HT1080 (cell line): ENCODE data around the gene CLEC2A. TPM values are rescaled to one million over a fixed set of nuclear protein-coding genes. Genes with fewer than 3 reads are reported as not detected.
"Not testable (repeated sequence)": the region's sequence is repeated elsewhere in the genome, so short reads cannot be mapped to it uniquely, and the experiment has no call there.

Experiments
- DNase-seq: peaks from one replicate; pipeline ENCODE4 v3.0.0-alpha.2; 2015; ENCODE audit warnings: low read depth
- polyA plus RNA-seq, 2 experiments: library from polyadenylated mRNA; depleted of rRNA; stranded (reverse); fragments of >200 nt; gene quantifications; 2 replicates each; pipeline ENCODE4 v1.2.3, GENCODE V29; 2015
- total RNA-seq: library from RNA; depleted of rRNA; stranded (reverse); fragments of >200 nt; shearing (Covaris generic); gene quantifications from 2 replicates; pipeline ENCODE4 v1.2.3, GENCODE V29; 2014; rRNA removed

The CLEC2A gene, protein sequence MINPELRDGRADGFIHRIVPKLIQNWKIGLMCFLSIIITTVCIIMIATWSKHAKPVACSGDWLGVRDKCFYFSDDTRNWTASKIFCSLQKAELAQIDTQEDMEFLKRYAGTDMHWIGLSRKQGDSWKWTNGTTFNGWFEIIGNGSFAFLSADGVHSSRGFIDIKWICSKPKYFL
- total RNA-seq = not detected in 2 replicates
- polyA plus RNA-seq (2015; cell fraction: cytosol; rRNA removed) = not detected in 2 replicates
- not detected in 2 replicates for polyA plus RNA-seq (2015; cell fraction: nucleus; rRNA removed)

DNA sequence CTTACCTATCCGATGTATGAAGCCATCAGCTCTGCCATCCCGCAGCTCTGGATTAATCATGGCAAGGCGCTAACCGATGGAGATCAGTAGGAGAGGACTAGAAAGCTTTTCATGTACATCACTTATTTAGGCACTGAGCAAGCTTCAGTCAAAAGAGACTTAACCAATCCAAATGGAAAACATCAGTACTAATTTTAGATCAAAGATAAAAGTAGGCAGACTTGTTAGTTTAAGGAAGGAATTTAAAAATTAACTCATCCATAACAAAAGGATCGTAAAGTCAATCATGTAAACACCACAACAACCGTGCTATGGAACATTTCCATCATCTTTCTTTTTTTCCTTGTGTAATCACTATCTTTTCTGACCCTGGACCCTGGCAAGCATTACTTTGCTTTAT lies at the start of gene CLEC2A:
TSS of gene CLEC2A (minus strand) at position 101 of the 400 bp plus-strand sequence. CDS start at position 60, 41 bp downstream.
- DNase-seq = no peak

DNA sequence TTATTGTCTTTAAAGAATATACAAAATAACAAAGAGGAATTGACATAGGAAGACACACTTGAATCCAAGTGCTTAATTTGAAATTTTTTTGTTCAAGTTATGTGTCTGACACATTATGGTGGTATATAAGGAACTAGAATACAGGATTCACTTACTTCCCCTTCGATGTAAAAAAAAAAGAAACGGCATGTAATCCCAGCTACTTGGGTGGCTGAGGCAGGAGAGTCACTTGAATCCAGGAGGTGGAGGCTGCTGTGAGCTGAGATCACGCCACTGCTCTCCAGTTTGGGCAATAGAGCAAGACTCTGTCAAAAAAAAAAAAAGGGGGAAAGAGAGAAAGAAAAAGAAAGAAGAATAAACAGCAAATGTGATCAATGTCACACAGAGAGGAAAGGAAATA lies 48.0 kb upstream of the CLEC2A start:
- no peak for DNase-seq

DNA sequence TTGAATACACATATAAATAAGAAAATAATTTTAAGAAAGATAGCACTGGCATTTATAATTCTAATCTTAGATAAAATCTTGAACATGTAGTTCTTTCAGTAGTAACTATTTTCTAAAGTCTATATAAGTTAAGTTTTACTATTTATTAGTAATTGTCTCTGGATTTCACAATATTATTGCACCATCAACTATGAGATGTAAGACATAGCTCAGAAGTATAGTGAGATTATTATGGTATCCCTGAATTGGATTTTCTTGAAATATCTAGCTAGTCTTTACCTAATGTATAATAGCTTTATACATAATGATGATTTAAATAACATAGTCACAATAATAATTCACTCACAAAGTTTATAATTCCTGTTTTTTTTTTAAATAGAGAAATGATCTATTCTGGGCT lies 45.7 kb upstream of the CLEC2A start:
- DNase-seq = no peak

DNA sequence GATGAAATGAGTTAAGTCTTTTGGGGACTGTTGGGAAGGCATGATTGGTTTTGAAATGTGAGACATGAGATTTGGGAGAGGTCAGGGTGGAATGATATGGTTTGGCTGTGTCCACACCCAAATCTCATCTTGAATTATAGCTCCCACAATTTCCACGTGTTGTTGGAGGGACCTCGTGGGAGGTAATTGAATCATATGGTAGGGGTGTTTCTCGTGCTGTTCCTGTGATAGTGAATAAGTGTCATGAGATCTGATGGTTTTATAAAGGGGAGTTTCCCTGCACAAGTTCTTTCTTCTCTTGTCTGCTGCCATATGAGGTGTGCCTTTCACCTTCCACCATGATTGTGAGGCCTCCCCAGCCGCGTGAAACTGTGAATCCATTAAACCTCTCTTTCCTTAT lies 44.5 kb upstream of the CLEC2A start:
- DNase-seq = not testable (repeated sequence)

DNA sequence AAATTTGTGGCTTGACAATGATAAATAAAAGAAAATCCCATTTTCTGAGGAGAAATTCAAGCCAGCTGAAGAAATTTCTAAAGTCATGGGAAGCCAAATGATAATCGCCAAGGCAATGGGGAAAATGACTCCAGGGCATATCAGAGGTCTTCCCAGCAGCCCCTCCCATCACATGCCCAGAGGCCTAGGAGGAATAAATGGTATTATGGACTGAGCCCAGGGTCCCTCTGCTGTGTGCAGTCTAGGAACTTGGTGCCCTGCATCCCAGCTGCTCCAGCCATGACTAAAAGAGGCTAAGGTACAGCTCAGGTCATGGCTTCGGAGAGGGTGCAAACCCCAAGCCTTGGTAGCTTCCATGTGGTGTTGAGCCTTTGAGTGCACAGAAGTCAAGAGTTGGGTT lies 43.4 kb upstream of the CLEC2A start:
- DNase-seq = no peak

DNA sequence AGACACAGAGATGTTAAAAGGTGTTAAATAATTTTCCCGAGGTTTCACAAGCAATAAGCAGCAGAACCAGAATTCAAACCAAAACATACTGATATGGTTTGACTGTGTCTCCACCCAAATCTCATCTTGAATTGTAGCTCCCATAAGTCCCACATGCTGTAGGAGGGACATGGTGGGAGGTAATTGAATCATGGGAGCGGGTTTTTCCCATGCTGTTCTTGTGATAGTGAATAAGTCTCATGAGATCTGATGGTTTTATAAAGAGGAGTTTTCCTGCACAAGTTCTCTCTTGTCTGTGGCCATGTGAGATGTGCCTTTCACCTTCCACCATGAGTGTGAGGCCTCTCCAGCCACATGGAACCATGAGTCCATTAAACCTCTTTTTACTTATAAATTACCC lies 42.6 kb upstream of the CLEC2A start:
- not testable (repeated sequence) for DNase-seq

DNA sequence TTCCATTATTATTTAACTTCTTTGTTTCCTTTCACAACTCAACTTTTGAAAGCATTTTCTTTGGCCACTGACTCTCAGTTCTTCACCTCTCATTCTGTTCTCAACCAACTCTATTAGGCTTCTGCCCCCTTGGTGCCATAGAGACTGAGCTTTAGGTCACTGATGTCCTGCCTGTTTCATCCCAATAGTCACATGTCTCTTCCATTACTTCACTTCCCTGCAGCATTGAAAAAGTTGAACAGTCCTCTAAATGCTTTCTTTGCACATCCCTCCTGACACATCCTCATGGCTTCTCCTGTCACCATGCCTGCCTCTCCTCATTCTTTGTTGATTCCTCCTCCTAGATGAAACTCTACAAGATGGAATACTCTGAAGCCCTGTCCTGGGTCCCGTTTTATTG lies 41.8 kb upstream of the CLEC2A start:
- DNase-seq = no peak

DNA sequence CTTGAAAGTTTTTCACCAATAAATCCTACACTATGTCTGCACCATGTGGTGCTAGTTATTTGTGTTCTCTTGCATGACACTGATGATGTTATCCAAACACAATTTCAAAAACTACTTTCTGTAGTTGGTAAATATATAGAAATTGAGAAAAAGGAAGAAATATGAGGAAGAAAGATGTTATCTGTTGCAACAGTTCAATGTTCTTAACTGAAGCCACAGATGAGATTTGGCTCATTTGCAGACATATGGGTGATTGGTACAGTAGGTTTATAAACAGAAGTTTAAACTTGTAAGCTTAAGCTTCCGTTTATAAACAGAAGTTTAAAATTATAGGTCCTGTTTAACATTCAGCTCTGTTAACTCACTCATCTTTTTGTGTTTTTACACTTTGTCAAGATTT lies 39.0 kb upstream of the CLEC2A start, which contains the start of gene CLEC12A:
TSS of gene CLEC12A (plus strand) at position 229 of the 400 bp plus-strand sequence. CDS start 188 bp downstream, outside the sequence.
- DNase-seq = no peak

DNA sequence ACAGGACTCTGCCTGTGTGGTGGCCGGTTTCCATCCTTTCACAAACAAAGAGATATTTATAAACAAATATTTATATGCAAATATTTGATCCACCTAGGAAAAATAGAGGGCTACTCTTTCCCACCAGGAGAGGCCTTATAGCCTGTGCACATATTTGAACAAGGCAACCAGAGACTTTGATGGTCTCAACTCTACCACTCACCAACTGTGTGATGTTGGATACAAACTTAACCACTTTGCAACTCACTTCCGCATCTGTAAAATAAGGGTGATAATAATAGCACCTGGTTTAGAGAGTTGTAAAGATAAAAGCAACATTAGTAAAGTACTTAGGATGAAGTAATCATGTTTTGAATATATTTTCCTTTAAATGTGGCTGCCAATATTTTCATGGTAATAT lies 37.5 kb upstream of the CLEC2A start:
- no peak for DNase-seq

DNA sequence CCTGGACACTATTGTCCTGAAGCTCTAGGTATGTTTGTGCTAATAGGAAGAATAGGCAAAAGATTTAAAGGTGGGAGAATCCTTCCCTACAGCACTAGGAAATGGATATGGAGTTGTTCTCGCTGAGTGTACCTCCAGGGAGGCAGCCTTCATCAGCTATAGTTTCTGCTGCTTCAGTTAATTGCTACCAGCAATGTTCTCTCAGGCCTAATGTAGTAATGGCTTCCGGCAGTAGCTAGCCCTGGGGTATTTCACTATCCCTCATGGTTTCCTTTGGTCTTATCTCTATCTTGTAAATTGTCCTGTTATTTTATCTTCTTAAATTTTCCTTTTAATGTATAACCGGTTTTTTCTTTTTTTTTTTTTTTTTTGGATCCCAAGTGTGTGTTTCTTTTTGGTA lies 29.7 kb upstream of the CLEC2A start:
- no peak for DNase-seq

DNA sequence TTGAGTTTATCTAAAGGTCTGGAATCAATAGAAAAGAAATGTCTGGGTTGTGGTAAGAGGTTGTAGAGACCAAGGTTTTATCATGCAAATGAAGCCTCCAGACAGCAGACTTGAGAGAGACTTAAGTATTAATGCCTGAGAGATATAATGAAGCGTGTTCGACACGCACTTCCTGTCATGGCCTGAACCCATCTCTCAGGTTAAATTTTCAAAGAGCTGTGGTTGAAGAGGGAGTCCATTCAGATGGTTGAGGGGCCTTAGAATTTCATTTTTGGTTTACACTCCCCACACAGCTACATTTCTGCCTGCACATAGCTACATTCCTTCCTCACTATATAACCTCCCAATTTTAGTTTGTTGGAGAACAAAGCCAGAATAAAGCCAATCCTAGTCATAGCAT lies 28.9 kb upstream of the CLEC2A start:
- no peak for DNase-seq

DNA sequence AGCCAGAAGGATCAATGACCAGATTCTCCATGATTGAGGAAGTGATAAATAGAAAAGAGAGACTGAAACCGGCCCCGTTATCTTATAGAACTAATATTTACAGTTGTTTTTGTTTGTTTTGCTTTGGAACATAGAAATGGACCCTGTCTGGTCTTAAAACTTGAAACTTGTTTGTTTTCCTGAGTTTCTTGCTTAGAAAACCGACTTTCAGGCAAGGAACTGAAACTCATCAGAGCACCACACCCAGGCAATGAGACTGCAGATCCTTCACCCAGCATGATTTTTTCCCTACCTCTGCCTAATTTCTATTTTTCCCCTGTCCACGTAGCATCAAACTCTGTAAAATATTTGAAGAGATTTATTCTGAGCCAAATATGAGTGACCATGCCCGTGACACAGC lies 28.4 kb upstream of the CLEC2A start:
- no peak for DNase-seq

DNA sequence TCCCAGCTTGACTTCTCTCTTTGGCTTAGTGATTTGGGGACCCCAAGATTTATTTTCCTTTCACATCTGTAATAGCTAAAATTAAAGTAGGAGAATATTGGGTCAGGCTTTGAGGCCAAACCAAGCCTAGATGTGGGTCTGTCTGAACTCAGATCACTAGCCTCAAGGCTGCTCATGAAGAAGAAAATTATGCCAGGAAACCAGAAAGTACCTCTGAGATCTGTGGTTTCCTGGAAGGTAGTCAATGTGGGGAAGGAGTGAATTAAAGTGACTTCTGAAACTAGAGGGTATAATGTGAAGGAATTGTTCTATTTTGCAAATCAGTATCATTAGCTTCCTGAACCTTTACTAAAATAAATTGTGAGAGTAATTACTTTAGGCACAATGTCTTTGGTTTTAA lies 25.7 kb upstream of the CLEC2A start:
- no peak for DNase-seq

DNA sequence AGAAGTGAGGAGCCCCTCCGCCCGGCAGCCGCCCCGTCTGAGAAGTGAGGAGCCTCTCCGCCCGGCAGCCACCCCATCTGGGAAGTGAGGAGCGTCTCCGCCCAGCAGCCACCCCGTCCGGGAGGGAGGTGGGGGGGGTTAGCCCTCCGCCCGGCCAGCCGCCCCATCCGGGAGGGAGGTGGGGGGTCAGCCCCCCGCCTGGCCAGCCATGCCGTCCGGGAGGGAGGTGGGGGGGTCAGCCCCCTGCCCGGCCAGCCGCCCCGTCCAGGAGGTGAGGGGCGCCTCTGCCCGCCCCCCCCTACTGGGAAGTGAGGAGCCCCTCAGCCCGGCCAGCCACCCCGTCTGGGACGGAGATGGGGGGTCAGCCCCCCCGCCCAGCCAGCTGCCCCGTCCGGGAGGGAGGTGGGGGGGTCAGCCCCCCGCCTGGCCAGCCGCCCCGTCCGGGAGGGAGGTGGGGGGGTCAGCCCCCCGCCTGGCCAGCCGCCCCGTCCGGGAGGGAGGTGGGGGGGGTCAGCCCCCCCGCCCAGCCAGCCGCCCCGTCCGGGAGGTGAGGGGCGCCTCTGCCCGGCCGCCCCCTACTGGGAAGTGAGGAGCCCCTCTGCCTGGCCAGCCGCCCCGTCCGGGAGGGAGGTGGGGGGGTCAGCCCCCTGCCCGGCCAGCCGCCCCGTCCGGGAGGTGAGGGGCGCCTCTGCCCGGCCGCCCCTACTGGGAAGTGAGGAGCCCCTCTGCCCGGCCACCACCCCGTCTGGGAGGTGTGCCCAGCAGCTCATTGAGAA lies 21.0 kb upstream of the CLEC2A start:
- not testable (repeated sequence) for DNase-seq

DNA sequence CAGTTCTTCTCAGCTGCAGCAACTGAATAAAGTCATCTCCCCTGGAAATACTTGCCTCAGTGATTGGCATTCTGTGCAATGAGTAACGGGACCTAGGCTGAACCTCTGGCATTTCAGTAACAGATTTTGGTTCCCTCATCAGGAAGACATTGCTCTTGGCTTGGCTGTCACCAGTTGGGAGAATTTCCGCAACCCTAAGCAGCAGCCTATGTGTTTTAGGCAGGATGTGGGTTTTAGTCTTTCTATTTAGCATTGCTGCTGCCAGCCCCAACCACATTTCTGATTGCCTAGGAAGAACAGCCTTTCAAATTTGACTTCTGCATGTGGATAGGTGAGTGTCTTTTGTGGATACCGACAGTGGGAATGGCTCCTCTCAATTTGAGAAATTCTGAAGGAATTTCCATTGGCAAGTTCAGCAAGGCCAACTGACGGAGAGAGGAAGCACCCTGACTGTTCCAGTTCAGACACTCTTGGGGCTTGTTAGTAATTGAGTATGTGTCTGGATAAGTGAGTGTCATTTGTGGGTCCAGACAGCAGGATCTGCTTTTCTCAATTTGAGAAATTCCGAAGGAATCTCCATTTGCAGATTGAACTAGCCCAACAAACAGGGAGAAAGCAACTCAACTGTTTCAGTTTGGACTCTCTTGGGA lies 19.0 kb upstream of the CLEC2A start:
- no peak for DNase-seq

DNA sequence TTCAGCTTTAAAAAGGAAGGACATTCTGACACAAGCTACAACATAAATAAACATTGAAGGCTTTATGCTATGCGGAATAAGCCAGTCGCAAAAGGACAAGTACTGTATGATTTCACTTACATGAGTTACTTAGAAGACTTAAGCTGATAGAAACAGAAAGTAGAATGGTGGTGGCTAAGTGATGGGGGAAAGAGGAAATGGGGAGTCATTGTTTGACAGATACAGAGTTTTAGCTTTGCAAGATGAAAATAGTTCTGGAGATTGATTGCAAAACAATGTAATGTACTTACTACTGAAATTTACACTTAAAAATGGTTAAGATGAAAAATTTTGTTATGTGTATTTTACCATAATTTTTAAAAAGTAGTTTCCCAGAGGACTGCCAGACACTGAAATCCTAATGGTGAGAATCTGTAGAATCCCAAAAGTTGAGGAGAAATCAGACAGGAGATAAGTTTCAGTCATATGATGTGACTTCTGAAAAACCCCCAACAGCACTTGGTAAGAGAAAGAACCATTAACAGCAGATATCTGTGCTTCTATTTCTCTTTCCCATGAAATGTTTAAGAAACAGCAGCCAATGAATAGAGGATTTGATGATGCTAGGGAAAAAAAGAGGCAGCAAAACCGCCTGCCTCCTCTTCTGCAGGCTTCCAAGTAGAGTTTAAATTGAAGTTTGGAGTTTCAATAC lies 16.6 kb upstream of the CLEC2A start:
- no peak for DNase-seq

DNA sequence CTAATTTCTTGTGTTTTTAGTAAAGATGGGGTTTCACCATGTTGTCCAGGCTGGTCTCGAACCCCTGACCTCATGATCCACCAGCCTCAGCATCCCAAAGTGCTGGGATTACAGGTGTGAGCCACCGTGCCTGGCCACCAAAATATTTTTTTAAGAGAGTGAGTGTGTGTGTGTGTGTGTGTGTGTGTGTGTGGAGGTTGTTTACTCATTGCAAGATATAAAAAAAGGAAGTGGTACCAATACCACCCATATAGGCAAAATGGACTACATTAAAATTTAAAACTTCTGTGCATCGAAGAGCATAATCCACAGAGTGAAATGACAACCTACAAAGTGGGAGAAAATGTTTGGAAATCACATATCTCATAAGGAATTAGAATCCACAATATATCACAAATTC lies 15.5 kb upstream of the CLEC2A start:
- DNase-seq = no peak

DNA sequence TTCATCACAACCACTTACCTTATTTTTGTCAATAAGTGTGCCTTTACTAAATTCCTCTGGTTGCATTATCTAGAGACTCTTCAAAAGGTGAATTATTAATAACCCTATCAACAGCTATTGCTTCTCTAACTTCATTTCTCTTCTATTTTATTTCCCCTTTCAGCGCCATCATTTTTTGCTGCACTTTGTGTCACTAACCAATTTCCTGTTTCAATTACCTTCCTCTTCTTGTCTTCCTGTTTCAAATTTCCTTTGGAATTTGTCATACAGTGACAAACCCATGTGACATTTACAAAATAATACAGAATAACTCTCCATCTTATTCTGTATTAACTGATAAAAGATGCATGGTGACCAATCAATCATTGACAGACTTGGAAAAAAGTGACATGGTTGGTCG lies 12.2 kb upstream of the CLEC2A start:
- no peak for DNase-seq

DNA sequence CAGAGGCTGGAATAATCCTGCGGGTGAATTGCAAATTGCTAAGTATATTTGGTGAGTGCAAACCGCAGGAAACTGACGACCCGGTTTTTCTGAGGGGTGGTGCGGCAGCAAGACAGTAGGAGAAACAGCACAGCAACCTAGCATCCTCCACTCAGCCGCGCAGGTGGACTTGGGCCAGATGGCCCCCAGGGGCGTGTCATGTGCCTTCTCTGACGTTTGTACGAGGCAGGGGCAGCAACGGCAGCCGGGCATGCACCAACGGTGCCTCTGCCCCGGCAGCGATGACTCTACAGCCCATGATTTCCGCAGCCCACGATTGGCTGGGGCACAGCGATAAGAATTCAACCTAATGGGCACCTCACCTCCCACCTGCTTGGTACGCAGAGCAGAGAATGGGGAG lies 11.1 kb upstream of the CLEC2A start:
- no peak for DNase-seq

DNA sequence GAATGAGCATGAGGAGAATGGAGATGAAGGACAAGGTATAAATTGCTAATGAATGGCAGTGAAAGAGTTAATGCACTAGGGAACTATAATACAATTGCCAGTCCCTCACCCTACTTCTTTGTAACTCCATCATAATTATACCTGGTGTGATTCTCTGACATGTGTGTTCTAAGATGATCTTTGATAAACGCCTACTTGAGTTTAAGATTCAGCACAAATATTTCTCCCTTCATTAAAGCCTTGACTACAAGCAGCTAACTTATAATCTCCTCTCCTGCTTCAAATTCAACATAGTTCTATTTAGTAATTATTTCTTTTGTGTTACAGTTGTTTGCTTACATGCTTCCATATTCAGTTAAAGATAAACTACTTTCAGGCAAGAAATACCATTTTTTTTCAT lies 9.7 kb upstream of the CLEC2A start:
- DNase-seq = no peak

DNA sequence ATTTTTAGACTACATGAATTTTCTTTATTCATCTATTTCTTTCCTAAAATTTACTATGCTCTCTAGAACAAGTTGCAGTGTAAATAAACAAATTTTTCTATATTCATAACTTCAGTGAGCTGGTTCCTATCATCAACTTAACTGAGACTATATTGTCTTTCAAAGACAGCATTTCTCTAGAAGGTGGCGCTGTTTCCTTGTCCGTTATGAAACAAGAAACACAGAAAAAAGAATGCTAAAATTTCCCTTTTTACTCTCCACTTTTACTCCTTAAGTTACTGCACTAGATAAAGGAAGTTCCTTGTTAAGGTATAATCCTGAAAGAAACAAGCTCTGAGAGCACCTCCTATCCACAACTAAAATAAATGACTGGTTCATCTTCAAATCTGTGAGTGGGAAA lies 8.2 kb upstream of the CLEC2A start:
- no peak for DNase-seq

DNA sequence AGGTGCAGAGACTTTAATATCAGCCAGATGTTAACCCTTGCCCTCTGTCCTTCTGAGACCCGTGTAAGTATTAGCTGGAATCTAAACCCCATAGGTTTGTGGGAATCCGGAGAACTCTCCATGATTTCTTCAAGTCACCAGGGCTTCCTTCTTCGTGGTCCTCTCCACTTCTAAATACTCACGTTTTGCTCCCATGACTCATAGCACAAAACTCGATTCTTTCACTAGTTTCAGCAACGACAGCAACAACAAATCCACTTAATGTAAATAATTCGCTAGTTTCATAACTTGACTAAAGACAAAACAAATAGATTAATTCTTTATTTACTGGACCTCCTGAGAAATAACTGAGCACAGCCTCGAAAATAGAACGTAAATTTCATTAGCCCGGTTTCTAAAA lies 4.4 kb upstream of the CLEC2A start:
- no peak for DNase-seq
